GM18498 (cell line): ENCODE data around the gene INTS1.

Experiments
- ATAC-seq: cut with Tn5 transposase; IDR thresholded peaks from one replicate; pipeline ENCODE4 v1.9.1; 2021; ENCODE audit warnings: mild to moderate bottlenecking, moderate library complexity; ENCODE audit not compliant: unreplicated experiment

INTS1 gene

DNA sequence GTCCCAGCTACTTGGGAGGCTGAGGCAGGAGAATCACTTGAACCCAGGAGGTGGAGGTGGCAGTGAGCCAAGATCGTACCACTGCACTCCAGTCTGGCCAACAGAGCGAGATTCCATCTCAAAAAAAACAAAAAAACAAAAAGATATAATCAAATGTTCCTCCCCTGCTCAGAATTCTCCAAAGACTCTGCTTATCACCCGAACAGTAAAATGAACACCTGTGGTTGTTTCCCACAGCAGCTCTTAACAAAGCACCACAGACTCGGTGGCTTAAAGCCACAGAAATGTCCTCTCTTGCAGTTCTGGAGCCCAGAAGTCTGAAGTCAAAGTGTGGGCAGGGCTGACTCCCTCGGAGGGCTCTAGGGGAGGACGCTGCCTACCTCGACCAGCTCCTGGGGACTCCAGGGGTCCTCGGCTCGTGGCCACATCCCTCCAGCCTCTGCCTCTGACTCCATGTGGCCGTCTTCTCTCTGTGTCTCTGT is 4.1 kb upstream of the INTS1 start:
- no peak for ATAC-seq

DNA sequence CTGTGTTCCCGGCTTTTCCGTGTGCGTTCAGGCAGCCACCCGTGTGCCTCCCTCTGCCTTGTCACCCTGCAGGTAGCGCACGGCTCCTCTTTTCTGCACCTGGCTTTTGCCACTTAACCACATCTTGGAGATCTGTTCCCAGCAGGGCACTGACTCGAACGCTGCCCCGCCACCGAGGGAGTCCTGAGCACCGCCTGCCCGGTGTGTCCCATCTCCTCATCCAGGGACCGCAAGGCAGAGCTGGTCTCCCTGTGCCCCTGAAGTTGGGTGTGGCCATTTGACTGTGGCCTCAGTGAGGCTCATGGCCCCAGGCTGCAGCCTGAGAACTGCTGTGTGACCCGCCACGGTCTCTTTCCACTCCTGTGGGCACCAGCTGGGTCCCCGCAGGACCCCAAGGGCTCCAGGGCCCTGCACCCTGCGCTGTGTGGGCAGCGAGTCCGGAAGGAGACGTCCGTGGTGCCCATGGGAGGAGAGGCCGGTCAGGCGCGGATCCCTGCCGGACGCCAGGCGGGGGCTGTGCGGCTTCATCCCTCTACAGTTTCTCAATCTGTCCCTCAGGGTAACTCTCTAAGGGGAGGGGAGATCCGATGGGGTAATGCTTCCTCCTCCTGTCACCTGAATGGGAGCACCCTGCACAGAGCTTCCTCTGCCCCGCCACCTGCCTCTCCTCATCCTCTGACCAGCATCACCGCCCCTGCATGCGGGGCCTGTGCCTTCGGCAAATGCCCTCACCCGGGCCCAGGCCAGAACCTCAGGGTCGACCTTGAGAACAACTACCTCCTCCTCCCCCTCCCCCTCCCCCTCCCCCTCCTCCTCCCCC is 1.8 kb upstream of the INTS1 start:
- ATAC-seq = no peak

DNA sequence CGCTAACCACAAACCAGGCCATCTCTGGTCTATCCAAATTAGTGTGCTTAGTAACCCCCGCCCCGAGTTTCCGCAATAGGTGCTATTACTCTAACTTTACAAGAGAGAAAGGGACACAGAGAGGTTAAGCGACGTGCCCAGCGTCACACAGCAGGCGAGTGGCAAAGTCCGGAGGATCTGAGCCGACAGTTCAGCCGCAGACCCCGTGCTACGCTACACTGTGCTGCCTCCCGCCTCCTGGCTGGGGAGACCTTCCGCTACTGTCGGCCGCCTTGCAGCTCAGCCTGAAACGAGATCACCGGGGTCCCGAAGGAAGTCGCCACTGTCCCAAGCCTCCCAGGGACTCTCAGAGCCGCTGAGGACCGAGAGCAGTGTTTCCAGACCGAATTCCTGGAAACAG is 799 bp downstream of the INTS1 start:
- ATAC-seq = no peak

DNA sequence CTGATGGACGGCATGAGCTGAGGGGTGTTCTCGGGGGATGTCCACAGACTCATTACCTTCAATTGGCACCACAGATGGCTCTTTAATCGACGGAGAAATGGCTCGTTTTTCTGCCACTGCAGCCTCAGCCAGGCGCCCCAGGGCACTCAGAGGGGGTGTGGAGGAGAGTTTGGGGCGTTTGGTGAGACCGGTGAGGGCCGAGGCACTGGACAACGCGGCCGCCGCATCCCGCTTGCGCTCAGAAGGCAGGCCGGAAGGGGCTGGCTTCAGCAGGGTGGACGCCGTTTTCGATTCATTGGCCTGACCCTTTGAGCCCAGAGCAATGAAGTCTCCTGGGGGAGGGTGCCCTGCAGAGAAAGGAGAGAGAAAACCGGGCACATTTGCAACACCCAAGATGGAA is 1.3 kb downstream of the INTS1 start:
- ATAC-seq = no peak

DNA sequence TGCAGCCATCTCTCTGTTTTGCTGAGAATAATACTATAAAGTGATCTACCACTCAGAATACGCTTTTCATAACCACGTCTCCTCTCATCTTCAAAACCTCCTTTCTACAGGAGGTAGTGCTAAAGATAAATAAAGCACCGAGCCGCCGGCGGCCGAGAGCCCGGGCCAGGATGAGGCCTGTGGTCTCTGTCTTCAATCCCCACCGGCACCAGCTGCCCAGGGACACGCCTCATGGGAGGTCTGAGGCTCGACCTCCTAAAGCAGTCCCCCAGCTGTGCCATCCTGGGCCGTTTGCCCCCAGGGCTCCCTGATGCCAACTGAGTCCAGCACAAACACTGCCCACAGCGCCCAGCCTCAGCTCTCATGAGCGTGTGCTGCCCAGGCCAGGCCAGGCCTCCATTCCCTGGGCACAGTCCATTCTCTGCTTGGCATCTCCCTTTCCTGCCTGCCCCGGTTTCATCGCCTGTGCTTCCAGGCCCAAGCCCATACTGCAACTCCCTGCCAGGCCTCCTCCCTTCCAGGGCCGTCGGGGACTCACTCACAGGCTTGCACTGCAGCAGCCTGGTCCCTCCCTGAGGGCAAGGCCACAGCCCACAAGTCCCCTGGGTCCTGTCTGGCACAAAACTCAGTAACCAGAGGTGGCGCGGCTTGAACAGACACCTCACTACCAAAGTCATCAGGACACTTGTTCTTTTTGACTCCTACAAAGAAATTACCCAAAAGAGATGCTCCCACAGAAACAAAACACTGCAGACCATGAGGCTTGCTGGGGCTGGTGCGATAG is 2.5 kb downstream of the INTS1 start:
- ATAC-seq = no peak

DNA sequence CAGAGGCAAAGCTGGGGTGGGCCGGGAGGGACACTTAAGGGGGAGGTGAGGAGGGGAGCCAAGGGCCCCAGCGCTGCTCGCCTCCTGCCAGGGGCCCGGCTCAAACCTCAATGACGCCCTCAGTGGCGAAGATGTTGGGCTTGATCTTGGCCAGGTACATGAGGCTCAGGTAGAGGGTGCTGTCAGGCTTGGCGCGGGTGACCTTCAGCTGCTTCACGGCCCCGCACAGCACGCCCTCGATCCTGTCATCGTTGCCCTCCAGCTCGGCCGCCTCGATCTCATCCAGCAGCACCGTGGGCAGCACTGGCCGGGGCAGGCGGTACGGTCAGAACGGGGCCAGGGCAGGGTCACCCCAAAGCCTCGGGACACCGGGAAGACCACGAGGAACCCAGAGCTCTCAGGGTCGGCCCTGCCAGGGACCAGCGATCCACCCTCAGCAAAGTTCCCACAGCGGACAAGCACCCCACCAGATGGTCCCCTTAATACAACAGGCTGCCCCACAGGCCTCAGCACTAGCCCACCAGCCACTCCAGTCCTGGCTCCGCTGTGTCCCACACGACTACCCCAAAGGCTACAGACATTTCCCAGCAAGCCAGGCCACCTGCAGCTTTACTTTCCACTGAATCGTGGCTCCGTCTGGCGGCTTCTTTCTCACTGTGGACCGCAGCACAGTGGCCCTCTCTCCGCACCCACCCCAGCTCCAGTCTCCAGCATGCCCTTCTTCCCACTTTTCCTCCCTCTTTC is 4.0 kb downstream of the INTS1 start:
- ATAC-seq = no peak

DNA sequence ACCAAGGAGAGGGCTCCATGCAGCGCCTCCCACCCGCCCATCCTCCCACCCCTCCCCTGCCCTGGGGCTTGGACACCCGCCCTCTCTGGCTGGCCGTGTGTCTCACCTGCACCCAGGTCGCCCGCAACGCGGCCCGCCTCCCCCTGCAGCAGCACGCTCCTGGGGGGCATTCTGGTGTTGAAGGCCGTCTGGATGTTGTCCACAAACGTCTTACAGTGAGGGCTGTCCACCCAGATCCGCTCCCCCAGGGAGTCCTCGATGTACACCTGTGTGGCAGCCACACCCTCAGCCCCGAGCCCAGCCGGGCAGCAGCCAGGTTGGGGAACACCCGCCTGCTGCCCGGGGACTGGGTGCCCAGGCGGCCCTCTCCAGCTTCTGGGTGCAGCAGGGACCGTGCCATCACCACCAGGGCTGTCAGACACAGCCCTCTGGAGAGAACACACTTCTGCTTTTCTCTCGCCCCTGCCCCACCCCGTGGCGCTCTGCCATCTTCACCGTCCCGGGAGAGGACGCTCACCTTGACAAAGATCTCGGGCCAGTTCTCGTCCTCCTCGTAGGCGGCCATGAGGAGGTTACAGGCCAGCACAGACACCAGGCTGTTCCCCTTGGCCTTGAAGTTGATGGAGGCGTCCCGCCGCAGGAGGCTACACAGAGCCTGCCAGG is 4.7 kb downstream of the INTS1 start:
- no peak for ATAC-seq

DNA sequence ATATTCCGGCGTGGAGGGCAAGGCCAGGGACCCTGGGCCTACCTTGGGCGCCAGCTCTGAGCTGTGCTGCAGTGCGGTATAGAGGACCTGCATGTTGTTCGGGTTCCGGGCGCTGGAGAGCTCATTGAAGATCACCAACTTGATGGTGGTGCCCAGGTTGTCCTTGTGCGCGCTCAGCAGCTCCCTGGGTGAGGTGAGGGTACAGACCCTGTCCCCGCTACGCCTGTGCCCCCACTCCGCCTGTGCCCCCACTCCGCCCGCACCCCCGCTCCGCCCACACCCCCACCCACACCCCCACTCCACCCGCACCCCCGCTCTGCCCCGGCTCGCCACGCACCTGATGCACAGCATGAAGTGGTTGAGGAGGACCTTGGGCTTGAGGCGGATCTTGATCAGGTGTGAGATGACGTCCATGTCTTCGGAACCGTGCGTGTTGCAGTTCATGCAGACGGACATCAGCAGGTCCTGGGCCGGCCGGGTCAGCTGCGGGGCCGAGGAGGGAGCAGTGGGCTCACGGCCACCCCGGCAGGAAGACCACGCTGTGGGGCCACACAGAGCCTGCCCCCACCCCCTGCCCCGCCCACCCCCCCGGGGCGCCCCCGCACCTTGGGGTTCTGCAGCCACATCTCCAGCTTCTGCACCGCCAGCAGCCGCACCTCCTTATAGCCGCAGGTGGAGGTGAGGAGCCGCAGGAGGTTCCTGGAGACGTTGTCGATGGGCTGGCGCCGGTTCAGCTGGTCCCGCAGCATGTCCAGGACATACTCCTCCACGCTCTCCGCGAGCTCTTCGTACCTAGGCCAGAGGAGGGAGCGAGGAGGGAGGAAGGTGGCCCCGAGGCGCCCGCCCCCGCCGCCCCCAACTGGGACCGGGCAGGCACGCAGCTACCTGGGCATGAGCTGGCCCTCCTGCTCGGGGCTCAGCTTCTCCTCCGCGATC is 5.6 kb downstream of the INTS1 start:
- no peak for ATAC-seq

DNA sequence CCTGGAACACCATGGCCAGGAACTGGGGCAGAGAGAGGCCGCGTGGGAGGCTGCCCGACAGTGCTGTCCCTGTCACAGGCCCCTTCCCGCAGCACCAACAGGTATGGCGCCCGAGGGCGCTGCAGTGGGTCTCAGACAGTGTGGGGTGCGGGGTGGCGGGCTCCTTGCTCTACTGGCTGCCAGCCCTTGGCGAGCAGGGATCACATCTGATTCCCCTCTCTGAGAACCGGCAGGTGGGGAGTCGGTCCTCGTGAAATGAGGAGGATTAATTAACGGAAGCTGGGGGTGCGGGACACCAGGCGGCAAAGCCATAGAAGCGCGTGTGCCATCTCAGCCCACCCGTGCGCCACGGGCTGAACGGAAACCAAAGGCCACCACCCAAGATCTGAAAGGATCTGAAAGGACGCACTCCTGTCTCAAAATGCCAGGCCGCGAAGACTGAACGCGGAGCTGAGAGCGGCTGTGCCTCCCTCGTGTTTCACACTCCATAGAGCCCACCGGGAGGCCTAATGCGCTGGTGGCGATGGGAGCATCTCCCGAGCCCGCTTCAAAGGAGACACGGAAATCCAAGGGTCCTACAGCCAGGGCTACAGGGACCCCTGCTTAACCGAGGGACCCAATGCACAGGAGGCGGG is 6.8 kb downstream of the INTS1 start:
- no peak for ATAC-seq

DNA sequence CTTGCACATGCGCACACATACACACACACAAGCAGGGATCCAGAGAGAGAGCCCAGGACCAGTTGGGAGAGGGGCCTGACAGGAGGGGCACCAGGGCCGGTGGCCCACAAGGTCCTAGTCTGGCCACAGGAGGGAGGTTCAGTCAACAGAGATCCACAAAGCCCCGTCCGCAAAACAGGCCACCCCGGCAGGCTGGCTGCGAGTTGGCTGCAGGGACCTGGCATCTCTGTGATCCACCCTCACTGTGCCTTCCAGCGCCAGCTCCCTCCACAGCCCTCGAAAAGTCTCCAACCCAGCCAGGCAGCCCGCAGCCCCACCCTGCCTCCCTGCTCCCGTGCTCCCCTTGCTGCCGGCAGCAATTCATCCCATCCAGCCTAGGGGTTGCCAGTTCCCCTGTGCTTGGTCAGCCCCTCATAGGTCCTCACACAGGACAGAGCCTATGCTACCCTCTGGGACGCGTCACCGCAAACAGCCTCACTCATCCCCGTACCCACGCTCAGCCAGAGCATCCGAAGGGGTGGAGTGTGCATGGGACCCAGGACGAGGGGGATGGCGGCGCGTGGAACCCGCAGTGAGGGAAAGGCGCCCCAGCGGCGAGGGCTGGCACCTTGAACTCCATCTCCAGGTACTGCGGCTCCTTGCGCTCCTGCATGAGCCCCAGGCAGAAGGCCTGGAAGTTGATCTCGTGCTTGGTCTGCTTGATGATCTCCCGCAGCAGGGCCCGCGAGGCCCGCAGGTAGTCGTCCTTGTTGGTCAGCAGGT is 7.5 kb downstream of the INTS1 start:
- no peak for ATAC-seq

DNA sequence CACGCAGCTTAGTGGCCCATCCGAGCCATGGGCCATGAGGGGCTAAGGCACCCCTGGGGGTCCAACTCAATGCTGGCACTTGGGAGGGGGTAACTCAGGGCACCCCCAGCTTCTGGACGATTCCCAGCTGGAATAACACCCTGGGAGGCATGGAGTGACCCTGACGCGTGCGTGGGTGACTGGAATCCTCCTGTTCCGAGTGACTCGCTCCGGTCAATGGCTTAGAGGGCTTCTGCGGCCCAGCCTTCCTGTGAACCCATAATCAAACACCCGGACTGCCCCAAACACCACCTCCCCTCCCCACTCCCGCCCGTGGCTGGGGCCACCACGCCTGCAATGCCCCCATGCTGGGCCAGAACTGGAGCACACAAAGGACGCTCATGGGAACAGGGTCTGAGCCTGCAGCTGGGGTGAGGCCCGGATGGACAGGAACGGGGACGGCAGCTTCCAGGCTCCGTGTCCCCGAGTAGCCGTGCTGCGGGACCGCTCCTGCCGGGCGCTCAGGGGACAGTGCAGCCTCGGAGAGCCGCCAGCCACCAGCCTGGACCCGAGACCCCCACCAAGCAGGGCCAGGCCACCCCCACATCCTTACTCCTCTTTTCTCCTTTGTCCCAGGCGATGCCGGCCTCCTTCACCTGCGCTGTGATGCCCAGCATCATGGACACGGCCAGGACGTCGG is 8.5 kb downstream of the INTS1 start:
- ATAC-seq = no peak

DNA sequence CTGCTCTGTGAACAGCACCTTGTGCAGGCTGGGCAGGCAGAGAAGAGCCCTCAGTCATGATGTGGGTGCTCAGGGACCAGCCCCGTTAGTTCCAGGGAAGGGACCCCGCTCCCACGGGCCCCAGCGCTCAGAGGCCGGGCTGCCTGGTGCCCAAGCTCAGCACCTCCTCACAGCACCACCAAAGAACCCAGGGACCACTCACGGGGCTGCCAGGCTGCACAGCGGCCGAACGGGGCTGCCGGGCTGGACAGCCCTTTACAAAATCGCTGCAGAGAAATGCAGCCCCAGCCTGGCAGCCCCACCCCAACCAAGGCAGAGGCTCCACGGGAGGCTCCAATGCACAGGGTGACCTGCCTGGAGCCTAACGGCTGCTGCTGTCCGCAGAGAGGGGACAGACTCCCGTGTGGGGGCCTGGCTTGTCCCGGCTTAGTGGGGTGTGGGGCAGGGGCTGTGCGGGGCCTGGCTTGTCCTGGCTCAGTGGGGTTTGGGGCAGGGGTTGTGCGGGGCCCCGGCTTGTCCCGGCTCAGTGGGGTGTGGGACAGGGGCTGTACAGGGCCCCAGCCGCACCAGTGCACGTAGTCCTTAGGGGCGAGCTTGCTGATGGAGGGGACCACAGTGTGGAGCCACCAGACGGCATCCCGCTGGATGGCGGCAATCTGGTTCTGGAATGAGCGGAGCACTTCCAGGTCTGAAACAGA is 9.2 kb downstream of the INTS1 start:
- no peak for ATAC-seq

DNA sequence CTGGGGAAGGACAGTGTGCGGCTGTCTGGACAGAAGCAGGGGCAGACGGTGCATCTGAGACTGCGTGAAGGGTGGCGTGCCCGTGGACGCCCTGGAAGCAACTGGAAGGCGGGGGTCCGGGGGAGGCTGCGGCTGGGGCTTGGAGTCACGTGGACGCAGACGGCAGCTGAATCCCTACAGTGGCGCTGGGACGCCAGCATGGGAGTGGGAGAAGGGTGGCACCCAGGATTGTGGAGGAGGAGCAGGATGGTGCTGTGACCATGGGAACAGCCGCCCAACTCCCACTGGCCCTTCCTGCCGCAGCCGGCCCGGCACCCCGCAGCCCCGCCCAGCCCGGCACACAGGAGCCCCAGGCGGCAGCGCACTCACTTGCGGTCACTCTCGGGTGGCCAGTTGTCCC is 9.7 kb downstream of the INTS1 start:
- ATAC-seq = no peak

DNA sequence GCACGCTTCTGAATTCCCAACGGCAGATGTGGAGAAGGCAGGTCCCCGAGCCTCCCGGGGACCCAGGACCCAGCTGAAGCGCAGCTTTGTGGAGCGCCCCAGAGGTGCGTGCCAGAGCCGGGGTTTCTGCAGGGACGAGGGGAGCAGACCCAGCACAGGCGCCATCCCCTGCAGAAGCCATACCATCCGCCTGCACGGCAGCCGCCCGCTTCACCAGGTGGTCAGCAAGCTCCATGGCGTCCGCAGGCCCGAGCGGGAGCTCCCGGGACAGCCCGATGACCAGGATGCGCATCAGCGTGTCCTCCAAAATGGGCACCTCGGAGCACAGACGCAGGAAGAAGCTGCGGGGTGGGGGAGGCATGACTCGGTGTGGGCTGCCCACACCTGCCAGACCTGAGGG is 10.6 kb downstream of the INTS1 start:
- no peak for ATAC-seq

DNA sequence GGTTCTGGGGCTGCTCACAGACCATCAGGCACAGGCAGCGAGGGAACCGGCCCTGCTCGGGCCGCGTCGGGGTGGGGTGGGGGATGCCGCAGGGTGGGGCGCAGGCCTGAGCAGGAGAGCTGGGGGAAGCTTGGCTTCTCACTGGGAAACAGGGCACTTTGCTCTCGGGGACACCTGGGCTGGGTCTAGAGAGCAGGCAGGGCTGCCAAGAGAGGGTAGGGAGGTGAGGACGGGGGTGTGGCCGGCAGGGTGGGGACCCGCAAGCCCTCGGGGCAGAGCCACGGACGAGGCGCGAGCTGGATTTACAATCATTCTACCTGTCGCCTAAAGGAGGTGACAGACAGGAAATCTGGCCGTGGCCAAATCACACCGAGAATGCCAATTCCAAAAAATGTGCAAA is 11.1 kb downstream of the INTS1 start:
- no peak for ATAC-seq

DNA sequence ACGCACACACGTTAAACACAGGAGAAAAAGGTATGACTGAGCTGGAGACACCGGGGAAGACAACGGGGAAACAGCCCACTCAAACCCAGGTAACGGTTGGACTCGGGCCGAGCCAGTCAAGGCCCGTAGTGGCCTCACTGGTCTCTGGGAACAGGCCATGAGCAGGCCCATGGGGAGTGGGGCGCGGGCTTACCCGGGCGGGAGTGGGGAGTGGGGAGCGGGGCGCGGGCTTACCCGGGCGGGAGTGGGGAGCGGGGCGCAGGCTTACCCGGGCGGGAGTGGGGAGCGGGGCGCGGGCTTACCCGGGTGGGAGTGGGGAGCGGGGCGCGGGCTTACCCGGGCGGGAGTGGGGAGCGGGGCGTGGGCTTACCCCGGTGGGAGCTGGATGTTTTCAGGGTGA is 11.5 kb downstream of the INTS1 start:
- no peak for ATAC-seq

DNA sequence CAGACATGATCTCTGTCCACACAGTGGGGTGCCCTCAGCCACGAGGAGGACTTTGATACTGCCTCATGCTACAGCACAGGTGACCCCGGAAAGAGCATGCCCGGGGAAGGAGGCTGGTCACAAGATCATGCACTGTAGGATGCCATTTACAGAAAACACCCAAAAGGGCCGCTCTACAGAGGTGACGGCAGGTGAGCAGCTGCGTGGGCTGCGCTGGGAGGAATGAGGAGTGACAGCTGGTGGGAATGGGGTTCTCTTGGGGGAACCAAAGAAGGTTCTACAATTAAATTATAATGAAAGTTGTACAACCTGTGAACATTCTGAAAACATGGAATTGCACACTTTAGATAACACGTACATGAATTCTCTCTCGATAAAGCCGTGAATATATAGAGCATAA is 12.0 kb downstream of the INTS1 start:
- ATAC-seq = no peak

DNA sequence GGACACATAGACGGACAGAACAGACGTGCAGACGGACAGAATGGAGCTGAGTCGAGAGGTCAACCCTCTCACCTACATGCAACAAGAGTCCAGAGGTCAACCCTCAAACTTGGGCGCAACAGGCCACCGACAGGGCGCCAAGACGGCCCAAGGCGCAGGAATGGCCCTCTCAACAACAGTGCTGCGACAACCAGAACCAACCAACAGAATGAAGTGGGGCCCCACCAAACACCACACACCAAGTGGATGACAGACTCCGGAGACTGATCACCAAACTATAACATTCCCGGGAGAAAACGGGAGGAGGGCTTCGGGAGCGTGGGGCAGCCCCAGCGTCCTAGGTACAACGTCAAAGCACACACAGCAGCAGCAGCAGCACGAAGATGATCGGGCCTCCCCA is 13.4 kb downstream of the INTS1 start:
- ATAC-seq = no peak
